ENCODE measurements around the gene TMEM107. TPM values are rescaled to one million over a fixed set of nuclear protein-coding genes. Genes with fewer than 3 reads are reported as not detected.

Gene TMEM107
- total and polyA plus RNA-seq, 10 of the 15 experiments (the other 5 are each of a cell fraction or from before 2014, with no cell fraction given): 7.9 to 38.7 (median 22.9) TPM

DNA sequence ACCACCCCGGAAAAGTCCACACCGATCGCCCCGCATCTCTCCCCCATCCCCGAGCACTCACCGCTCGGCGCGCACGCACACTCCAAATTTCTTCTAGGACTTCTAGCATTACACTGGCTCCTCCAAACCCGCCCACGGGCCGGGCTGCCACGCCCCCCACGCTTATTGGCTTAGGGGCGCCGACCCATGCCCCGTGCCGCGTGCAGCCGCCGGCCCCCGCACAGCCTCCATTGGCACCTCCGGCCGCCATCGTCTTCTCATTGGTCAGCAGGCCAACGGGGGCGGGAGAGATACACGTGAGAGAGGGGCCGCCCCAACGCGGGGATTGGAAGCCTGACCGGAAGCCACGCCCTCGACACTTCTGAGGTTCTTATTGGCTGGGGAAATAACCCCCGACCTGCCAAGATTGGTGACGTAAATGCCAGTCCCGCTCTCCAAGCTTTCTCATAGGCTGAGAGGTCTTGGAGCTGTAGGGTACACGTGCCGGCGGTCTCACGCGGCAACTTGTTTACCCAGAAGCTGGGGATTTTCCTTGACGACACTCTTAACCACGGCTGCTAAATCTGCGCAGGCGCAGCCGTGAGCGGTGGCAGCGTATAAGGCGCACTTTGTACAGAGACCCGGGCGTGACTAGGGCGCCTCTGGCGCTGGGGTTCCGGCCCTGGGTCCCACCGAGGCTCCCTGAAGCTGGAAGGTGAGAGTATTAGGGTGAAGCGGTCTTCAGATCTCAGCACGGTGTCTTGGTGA lies 19.8 kb downstream of the TMEM107 start (continued):
- TF ChIP-seq EZH2 (IDR thresholded peaks at IDR 0.05; ENCODE audit: borderline replicate concordance, control insufficient read depth, low read depth, low read length) (no peak), SUPT20H (IDR thresholded peaks at IDR 0.05; ENCODE audit: borderline replicate concordance, control insufficient read depth, low read depth, low read length) (no peak), CREM (IDR thresholded peaks at IDR 0.05; ENCODE audit: low read depth) (peak; percentile 79; the same call in 1 of the 2 replicates), NRF1 (conservative IDR thresholded peaks at IDR 0.05; ENCODE audit: low read depth, low read length) (peak; percentile 77), YBX1 (IDR thresholded peaks at IDR 0.05) (no peak), ZNF592 (IDR thresholded peaks at IDR 0.05) (no peak), DPF2 (IDR thresholded peaks at IDR 0.05) (peak; percentile 10; the same call in 1 of the 2 replicates), CHD2 (IDR thresholded peaks at IDR 0.05; ENCODE audit: borderline replicate concordance, low read depth, low read length) (peak; percentile 94), IRF4 (IDR thresholded peaks at IDR 0.05; ENCODE audit: low read depth, low read length) (no peak; the same call in 1 of the 2 replicates), BACH1 (IDR thresholded peaks at IDR 0.05; ENCODE audit: borderline replicate concordance) (peak; percentile 14; the same call in 1 of the 2 replicates), POLR2AphosphoS2 (IDR thresholded peaks at IDR 0.05; ENCODE audit: low read depth, low read length) (peak; percentile 68; the same call in 1 of the 2 replicates), FOXM1 (IDR thresholded peaks at IDR 0.05; ENCODE audit: low read depth, low read length) (0 out of 2 replicates have a peak, but pooled peaks have one; percentile 58), ATF7 (IDR thresholded peaks at IDR 0.05; ENCODE audit: low read depth) (peak; percentile 94), NFXL1 (IDR thresholded peaks at IDR 0.05; ENCODE audit: borderline replicate concordance) (no peak), ZNF622 (IDR thresholded peaks at IDR 0.05) (no peak), WRNIP1 (IDR thresholded peaks at IDR 0.05; ENCODE audit: borderline replicate concordance, low read depth, low read length) (no peak), CBX3 (IDR thresholded peaks at IDR 0.05; ENCODE audit: borderline replicate concordance, low read depth) (no peak)
- TF ChIP-seq, protein P1, sequence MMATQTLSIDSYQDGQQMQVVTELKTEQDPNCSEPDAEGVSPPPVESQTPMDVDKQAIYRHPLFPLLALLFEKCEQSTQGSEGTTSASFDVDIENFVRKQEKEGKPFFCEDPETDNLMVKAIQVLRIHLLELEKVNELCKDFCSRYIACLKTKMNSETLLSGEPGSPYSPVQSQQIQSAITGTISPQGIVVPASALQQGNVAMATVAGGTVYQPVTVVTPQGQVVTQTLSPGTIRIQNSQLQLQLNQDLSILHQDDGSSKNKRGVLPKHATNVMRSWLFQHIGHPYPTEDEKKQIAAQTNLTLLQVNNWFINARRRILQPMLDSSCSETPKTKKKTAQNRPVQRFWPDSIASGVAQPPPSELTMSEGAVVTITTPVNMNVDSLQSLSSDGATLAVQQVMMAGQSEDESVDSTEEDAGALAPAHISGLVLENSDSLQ (IDR thresholded peaks at IDR 0.05): peak; percentile 97
- TF ChIP-seq, protein P2, sequence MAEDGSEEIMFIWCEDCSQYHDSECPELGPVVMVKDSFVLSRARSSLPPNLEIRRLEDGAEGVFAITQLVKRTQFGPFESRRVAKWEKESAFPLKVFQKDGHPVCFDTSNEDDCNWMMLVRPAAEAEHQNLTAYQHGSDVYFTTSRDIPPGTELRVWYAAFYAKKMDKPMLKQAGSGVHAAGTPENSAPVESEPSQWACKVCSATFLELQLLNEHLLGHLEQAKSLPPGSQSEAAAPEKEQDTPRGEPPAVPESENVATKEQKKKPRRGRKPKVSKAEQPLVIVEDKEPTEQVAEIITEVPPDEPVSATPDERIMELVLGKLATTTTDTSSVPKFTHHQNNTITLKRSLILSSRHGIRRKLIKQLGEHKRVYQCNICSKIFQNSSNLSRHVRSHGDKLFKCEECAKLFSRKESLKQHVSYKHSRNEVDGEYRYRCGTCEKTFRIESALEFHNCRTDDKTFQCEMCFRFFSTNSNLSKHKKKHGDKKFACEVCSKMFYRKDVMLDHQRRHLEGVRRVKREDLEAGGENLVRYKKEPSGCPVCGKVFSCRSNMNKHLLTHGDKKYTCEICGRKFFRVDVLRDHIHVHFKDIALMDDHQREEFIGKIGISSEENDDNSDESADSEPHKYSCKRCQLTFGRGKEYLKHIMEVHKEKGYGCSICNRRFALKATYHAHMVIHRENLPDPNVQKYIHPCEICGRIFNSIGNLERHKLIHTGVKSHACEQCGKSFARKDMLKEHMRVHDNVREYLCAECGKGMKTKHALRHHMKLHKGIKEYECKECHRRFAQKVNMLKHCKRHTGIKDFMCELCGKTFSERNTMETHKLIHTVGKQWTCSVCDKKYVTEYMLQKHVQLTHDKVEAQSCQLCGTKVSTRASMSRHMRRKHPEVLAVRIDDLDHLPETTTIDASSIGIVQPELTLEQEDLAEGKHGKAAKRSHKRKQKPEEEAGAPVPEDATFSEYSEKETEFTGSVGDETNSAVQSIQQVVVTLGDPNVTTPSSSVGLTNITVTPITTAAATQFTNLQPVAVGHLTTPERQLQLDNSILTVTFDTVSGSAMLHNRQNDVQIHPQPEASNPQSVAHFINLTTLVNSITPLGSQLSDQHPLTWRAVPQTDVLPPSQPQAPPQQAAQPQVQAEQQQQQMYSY (CRISPR knock-in tag; IDR thresholded peaks at IDR 0.05): no peak
- TF ChIP-seq, protein P3, sequence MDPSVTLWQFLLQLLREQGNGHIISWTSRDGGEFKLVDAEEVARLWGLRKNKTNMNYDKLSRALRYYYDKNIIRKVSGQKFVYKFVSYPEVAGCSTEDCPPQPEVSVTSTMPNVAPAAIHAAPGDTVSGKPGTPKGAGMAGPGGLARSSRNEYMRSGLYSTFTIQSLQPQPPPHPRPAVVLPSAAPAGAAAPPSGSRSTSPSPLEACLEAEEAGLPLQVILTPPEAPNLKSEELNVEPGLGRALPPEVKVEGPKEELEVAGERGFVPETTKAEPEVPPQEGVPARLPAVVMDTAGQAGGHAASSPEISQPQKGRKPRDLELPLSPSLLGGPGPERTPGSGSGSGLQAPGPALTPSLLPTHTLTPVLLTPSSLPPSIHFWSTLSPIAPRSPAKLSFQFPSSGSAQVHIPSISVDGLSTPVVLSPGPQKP (IDR thresholded peaks at IDR 0.05; ENCODE audit: low read depth, low read length): peak; percentile 74; the same call in 1 of the 2 replicates
